Hematopoietic multipotent progenitor cell treated with erythropoietin and hydrocortisone succinate and interleukin-3 and kit ligand, for 17 days (in vitro differentiated cells): ENCODE results near the gene PPP2CA.
A peak's percentile ranks its signal among the peaks of the same experiment; 100 is the strongest.

Experiments used
- DNase-seq: peaks from one replicate; pipeline ENCODE4 v3.0.0-alpha.2; 2015; ENCODE audit warnings: low spot score

The PPP2CA gene

GRCh38 chr5:134148316-134148715 lies 77.6 kb downstream of the PPP2CA start:
- DNase-seq = no peak

- DNase-seq = no peak
These were observed 79.0 kb downstream of the PPP2CA start for GRCh38 chr5:134146651-134147518.

- DNase-seq = peak; percentile 87
These were observed 79.9 kb downstream of the PPP2CA start for GRCh38 chr5:134145779-134146581.

- no peak for DNase-seq
These were observed 80.7 kb downstream of the PPP2CA start for GRCh38 chr5:134145041-134145757.
